Thoracic aorta (tissue), 2 donors: ENCODE results near the gene PBX2. TPM values are rescaled to one million over a fixed set of nuclear protein-coding genes. Genes with fewer than 3 reads are reported as not detected.

Experiments
- ATAC-seq: fragments of 150-250 bp; one replicate; pipeline ENCODE4 v1.8.0; 2017; ENCODE audit warnings: low read depth; ENCODE audit not compliant: insufficient number of reproducible peaks, low FRiP score
- DNase-seq: peaks from one replicate; pipeline ENCODE4 v3.0.0-alpha.2; 2020; ENCODE audit warnings: low spot score
- H3K27ac ChIP-seq, 2 donors: fragments of 200-600 bp; sonication (generic); 1 replicate in 1 of 2; 2 replicates in 1 of 2; pipeline ENCODE4 v1.5.1; 2016; ENCODE audit warnings: mild to moderate bottlenecking in 2 of 2, moderate library complexity in 2 of 2
- H3K27me3 ChIP-seq: fragments of 200-600 bp; sonication (generic); replicated peaks from 2 replicates; pipeline ENCODE4 v1.6.0; 2016; ENCODE audit warnings: mild to moderate bottlenecking; ENCODE audit not compliant: insufficient read depth
- H3K36me3 ChIP-seq: fragments of 200-600 bp; sonication (generic); one replicate; pipeline ENCODE4 v1.5.1; 2016
- H3K4me1 ChIP-seq, 2 donors: fragments of 200-600 bp; sonication (generic); 1 replicate in 1 of 2; 2 replicates in 1 of 2; pipeline versions ENCODE4 v1.5.1 to v1.6.0; 2016; ENCODE audit warnings: low read depth in 2 of 2, mild to moderate bottlenecking in 1 of 2; ENCODE audit not compliant: control insufficient read depth in 1 of 2
- H3K4me3 ChIP-seq: fragments of 200-600 bp; sonication (generic); 2 replicates; pipeline ENCODE4 v1.5.1; 2016; ENCODE audit warnings: mild to moderate bottlenecking
- H3K9me3 ChIP-seq: fragments of 200-600 bp; sonication (generic); 2 replicates; pipeline ENCODE4 v1.5.1; 2016
- CTCF ChIP-seq: fragments of 200-600 bp; sonication (generic); IDR thresholded peaks from one replicate; pipeline ENCODE4 v1.5.1; 2019; ENCODE audit warnings: antibody characterized with exemption
- total RNA-seq, 2 donors: library from RNA; depleted of rRNA; stranded (reverse); fragments of >200 nt; gene quantifications; one replicate each; pipeline versions ENCODE4 v1.1.0 to v1.2.3, GENCODE V29; 2016

The PBX2 gene
- total RNA-seq, 2 donors from 2014 or later: 35.7 to 59.4 TPM

GRCh38 chr6:32177183-32177787, 12.7 kb downstream of the PBX2 start:
- Histone ChIP-seq H3K4me3 (peak overlapping the region; percentile 98), H3K27me3 (no peaks in the 10 kb centered on the region), H3K36me3 (peaks cover 5% of the 10 kb centered on the region), H3K4me1 (peaks cover 22 to 40% of the 10 kb centered on the region in 2 donors), H3K9me3 (no peaks in the 10 kb centered on the region), H3K27ac (peak overlapping the region; percentile 94 to 96)
- no peak for TF ChIP-seq CTCF
- ATAC-seq (peak; percentile 16), DNase-seq (no peak)

GRCh38 chr6:32176476-32177182, 13.4 kb downstream of the PBX2 start:
- Histone ChIP-seq H3K4me3 (peak overlapping the region; percentile 98), H3K36me3 (peaks cover 5% of the 10 kb centered on the region), H3K9me3 (no peaks in the 10 kb centered on the region), H3K27ac (peak overlapping the region; percentile 94 to 96), H3K27me3 (no peaks in the 10 kb centered on the region), H3K4me1 (peaks cover 22 to 40% of the 10 kb centered on the region in 2 donors)
- no peak for ATAC-seq
- no peak for DNase-seq
- no peak for TF ChIP-seq CTCF

- Histone ChIP-seq H3K27ac (peak within 1 kb of the TSS; percentile 94 to 96), H3K9me3 (no peaks in the 10 kb centered on the region), H3K4me3 (peak within 1 kb of the TSS; percentile 98), H3K27me3 (no peaks in the 10 kb centered on the region), H3K36me3 (peaks cover 5% of the 10 kb centered on the region), H3K4me1 (peaks cover 22 to 40% of the 10 kb centered on the region in 2 donors)
- TF ChIP-seq CTCF: no peak
- ATAC-seq: peak; percentile 47
- DNase-seq: peak; percentile 83
Observed at GRCh38 chr6:32175711-32176475, 14.1 kb downstream of the PBX2 start, which contains the start of gene AGPAT1. TSS of gene AGPAT1 (minus strand) at chr6:32176084. CDS start at chr6:32171496, 4,588 bp downstream.

- Histone ChIP-seq H3K4me1 (peaks cover 22 to 39% of the 10 kb centered on the region in 2 donors), H3K36me3 (peaks cover 11% of the 10 kb centered on the region), H3K4me3 (peak overlapping the region; percentile 98), H3K27ac (peak overlapping the region; percentile 82 to 96), H3K27me3 (no peaks in the 10 kb centered on the region), H3K9me3 (no peaks in the 10 kb centered on the region)
- ATAC-seq: no peak
- TF ChIP-seq CTCF: no peak
- no peak for DNase-seq
Observed at GRCh38 chr6:32175322-32175710, 14.7 kb downstream of the PBX2 start.

GRCh38 chr6:32174416-32174815, 15.6 kb downstream of the PBX2 start:
- Histone ChIP-seq H3K27me3 (no peaks in the 10 kb centered on the region), H3K4me1 (peaks cover 14 to 30% of the 10 kb centered on the region in 2 donors), H3K36me3 (peaks cover 9% of the 10 kb centered on the region), H3K4me3 (no peak overlapping the region), H3K9me3 (no peaks in the 10 kb centered on the region), H3K27ac (no peak overlapping the region)
- DNase-seq (no peak), ATAC-seq (no peak)
- TF ChIP-seq CTCF: no peak
